ENCODE results near the gene LCT.
"Not testable (repeated sequence)": the region's sequence is repeated elsewhere in the genome, so short reads cannot be mapped to it uniquely, and the experiment has no call there.

Gene LCT

DNA sequence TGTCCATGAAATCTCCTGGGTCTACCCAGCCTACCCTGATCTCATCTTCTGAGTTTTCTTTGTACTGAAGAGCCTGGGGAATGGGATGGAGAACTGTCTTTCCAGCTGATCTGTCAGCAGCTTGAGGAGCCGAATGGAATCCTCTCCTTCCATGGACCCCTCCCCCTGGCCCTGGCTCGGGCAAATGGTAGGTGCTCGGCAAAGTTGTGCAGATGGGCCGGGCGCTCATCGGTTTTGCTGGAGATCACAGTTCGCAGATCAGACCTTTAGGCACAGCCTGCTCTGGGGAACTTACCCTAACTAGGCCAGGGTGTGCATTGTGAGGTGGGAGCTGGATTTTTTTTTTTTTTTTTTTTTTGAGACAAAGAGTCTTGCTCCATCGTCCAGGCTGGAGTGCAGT, 40.4 kb downstream of the LCT start:
- DNase-seq, result no peak

DNA sequence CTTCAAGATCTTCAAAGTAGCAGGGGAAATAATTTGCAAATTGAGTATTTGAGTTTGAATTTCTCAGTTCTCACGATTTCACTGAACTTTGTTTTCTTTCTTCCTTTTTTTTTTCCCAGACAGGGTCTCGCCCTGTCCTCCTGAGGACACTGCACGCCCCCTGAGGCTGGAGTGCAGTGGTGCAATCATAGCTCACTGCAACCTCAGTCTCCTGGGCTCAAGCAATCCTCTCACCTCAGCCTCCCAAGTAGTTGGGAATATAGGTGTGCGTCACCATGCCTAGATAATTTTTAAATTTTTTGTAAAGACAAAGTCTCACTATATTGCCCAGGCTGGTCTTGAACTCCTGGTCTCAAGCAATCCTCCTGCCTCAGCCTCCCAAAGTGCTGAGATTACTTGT, 41.3 kb downstream of the LCT start:
- not testable (repeated sequence) for DNase-seq

DNA sequence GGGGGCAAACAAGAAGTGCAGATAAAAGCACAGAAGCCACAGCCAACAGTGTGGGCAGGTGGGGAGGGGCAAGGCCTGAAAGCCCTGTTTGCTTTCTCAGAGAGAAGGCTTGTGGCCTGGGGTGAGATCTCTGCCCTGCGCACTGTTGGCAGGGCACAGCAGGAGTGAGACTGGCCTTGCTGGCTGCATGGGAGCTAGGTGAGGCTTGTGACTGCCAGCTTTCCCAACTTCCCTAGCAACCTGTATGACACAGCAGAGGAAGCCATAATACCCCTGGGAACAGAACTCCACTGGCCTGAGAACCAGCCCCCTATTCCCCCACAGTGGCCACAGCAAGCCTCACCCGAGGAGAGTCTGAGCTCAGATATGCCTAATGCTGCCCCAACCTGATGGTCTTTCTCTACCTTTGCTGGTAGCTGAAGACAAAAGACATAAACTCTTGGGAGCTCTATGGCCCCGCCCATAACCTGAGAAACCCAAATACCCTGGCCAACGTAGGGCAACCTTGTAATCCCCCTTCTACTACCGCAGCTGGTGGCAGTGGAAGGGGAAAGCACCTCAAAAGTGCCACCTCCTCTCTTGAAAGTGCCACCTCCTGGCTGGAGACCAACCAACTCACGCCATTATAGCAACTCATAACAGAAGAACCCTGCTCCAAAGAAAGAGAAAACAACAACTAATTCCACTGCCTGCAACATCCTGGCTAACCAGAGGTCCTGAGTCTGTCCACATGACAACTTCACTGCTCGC, 44.4 kb downstream of the LCT start:
- no peak for DNase-seq

DNA sequence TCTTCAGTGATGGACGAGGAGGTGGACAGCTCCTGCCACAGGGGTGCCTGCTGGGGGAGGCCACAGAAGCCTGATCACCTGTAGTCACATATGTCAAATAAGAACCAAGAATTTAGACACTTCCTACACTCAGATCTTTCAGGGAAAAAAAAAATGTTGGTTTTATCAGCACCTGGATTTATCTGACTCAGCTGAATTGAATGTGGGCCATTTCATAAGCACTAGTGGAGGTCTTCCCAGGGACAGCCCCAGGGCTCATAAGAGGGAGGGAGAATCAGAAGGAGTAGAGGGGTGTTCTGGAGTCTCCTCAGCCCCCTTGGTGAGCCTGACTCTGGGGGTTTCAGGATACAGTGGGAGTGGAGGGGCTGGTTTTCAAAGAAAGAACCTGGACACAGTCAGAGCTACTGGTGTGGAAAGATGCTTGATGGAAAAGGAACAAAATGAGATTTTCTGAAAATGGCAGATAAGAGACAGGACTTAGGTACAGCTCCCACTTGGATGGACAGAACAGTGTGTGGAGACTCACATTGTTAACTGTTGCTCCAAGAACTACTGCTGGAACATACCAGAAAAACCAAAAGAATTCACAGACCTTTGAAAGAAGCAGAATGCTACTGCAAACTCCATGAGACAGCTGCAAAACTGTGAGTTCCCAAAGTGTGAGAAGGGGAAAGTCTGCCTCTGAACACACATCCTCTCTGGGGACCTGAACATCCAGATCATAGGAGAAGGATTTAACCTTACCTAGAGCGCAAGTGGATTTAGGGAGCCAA, 45.4 kb downstream of the LCT start:
- DNase-seq, result no peak

DNA sequence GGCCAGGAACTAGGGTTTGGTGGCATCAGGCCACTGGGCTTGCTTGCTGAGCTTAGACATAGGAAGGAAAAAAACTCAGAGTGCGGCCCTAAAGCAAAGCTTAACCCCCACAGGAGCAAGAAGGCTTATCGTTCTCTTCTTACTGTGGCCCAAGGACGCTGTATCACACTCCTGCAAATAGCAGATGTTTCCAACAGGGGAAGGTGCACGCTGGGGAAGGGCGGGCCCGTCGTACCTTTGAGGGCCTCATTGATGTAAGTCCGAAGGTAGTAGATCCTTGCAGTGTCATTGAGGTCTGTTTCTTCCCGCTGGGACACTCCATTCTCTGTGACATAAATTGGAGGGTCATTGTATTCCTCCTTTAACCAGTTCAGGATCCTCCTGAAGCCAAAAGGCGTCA, 46.6 kb downstream of the LCT start:
- no peak for DNase-seq

DNA sequence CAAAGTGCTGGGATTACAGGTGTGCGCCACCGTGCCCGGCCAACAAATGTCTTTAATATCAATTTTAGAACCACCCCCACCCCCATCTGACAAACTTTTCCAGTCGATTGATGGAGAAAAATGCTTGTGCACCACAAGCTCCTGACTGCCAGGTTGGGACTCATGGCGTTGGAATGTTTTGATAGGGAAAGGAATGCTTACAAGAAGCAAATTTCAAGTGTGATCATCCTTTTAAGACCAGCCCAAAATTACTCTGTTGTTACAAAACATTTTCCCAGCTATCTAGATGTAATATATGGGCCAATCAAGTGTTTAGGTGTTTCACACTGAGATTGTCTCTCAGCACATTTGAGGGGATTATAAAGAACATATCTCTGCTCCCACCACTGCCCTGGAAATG, 50.2 kb downstream of the LCT start:
- no peak for DNase-seq

DNA sequence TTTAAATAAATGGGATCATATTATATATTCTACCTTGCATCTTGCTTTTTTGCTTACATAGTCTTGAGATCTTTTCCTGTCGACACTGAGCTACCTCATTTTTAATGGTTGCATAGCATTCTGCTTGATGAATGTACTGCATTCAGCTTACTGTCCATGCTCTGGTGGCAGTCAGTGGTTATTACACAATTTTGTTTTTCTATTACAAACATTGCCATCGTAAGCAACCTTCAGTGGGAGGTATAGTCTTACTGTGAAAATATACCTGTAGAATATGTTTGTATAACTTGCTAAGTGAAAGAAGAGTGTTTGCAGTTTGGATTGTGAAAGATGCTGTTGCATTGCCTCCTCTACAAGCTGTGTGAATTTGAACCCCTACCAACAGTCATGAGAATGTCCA, 52.0 kb downstream of the LCT start:
- DNase-seq, result no peak

DNA sequence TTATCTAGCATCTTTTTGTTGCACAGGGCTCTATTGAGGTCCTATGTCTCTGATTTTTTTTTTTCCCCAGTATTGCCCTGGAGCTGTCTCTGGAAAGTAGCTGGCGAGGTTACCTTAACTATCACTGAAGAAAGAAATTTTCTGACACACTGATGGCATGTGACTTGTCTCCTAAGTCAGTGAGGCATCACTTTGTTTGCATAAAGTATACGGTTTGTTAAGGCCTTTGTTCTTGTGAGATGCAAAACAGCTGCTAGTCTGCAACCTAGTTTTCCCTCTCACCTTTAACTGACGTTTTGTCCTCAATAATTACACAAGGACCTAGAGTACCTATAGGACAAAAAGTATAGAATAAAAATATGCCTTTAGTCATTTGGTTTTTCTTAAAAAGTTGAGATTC, 53.5 kb downstream of the LCT start:
- DNase-seq, result no peak

DNA sequence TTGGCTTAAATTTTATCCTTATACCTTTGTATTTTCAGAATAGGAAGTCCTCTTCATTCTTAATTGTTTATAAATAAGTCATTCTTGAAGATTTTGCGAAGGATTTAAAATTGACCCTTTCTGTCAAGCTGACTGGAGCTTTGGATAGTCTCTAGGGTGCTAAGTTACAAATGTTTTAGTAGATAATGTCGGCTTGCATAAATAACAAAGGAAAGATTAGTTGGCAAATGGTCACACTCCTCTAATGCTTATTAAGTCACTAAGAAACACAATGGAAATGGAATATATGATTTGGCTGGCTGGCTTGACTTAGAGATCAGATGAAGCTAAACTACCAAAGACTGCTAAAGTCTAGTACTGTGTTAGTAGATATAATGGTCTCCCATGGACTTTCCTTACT, 54.8 kb downstream of the LCT start:
- DNase-seq, result no peak

DNA sequence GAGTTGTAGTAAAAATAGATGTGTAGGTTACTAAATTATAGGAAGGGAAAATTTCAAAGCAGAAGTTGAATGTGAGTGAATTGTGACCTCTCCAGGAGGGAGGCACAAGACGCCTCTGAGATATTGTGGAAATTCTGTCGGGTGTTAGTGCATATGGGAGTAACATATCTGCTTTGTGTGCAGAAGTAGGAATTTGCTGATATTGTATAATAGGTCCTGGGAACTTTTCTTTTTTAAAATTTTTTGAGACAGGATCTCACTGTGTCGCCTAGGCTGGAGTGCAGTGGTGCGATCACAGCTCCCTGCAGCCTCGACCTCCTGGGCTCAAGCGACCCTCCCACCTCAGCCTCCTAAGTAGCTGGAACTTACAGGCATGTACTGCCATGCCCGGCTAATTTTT, 60.6 kb downstream of the LCT start:
- DNase-seq, result no peak

DNA sequence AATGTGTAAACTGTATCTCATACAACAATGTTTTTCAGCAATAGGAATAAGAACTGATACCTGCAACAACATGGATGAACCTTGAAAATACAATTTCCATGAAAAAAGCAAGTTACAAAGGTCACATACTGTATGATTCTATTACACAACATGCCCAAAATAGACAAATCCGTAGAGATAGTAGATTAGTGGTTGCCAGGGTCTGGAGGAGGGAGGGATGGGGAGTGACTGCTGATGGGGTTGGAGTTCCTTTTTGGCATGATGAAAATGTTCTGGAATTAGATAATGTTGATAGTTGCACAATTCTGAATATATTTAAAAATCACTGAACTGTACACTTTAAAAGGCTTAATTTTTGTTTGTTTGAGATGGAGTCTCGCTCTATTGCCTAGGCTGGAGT, 61.6 kb downstream of the LCT start:
- no peak for DNase-seq

DNA sequence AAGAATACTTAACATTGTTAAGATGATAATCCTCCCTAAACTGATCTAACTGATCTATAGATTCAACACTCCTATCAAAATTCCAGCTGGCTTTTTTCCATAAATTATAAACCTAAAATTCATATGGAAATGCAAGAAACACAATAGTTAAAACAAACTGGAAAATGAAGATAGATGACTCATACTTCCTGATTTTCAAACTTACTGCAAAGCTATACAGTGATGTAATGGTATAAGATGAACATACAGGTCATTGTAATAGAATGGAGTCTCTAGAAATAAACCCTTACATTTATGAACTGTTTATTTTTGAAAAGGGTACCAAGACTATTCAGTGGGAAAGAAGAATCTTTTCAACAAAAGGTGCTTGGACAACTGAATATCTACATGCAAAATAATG, 63.1 kb downstream of the LCT start:
- no peak for DNase-seq

DNA sequence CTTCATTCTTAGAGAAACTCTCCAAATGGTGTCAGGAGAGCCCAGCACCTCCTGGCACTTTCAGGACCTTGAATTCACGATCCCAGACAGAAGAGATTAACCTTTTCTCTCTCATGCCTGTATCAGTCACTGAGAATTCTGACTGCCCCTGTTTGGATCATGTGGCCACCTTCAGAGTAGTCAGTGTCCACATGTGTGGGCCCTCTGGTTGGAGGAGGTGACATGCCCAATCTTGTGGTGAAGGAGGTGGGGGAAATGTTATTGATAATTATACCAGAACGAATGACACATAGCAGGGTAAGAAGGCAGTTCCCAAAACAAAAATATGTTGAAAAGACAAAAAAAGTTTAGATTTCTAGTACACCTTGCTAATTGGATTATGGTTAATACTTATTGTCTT, 63.7 kb downstream of the LCT start:
- no peak for DNase-seq

DNA sequence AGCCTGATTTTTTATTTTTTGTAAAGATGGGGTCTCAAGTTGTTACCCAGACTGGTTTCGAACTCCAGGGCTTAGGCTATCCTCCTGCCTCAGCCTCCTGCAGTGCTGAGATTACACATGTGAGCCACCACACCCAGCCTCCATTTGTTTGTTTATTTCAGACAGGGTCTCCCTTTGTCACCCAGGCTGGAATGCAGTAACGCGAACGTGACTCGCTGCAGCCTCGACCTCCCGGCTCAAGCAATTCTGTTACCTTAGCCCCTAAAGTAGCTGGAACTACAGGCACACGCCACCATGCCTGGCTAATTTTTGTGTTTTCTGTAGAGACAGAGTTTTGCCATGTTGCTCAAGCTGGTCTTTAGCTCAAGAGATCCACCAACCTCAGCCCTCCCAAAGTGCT, 68.1 kb downstream of the LCT start:
- DNase-seq, result no peak

DNA sequence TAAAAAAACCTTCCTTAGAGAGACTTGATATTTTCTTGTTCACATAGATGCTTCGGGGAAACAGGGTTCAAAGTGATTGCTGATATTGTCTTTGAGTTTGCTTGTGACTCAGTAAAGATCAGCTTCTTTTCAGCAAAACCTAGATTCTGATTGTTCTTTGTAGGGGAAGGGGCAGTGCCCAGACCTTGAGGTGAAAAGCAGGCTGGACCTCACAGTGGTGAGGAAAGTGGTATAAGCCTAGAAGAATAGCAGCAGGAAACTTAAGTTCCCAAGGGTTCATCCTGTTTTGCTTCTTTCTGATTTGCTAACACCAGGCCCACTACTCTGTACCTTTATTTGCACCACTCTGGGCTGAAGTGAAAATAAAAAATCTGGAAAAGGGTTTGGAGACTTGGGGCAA, 74.5 kb downstream of the LCT start:
- DNase-seq, result no peak

DNA sequence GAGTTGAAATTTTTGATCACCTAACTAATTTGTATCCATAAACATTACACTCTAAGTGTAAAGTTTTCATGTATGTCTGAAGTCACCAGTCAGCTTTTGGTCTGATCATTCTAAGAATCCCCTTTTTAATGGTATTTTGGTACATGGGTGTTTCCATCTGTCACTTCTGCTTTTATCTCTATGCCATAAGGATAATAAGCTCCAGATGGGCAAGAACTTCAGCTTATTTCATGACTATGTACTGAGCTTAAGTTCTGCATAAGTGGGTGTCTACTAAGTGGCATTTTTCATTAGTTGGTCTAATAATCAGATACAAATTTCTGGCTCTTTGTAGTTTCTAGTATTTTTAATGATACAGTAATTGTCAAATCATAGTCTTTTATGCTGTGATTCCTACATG, 75.0 kb downstream of the LCT start:
- no peak for DNase-seq

DNA sequence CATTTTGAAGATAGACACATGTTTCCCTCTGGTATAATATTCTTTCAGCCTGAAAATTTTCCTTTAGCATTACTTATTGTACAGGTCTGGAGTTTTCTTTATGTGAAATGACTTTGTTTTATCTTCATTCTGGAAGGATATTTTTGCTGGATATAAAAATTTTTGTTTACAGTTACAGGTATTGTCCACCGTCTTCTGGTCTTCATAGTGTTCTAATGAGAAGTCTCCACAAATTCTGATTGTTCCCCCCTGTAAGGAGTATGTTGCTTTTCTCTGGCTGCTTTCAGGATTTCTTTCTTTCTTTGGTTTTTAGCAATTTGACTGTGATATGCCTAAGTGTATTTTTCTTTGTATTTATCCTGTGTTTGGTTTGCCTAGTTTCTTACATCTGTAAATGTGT, 80.3 kb downstream of the LCT start:
- no peak for DNase-seq

DNA sequence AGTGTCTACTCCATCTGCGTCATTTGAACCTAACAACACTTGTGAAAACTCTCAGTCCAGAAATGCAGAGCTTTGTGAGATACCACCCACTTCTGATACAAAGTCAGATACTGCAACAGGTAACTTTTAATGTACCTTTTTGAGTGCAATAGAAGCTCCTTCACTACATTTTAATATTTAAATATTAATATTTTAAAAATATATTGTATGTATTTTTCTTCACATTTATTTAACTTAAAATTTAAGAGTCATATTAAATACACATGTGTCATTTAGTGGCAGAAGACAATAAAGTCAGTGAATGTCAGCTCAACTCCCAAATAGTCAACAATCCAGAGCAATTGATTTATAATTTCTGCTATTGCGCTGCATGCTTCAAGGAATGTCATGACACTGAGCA, 81.4 kb downstream of the LCT start:
- no peak for DNase-seq

DNA sequence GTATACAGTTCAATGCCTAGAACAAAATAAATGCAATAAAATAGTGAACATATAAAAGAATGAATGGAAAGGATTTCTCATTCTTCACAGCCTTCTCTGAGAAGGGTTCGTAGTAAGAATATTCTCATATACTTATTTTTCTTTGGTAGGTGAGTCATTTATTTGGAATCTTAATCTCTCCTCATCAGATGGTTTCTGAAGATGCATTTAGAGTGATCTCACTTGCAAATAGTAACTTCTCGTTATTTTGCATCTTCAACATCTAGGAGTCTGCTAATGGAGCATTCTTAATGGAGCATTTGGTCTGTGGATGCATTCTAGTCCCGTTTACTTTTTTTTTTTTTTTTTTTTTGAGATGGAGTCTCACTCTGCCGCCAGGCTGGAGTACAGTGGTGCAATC, 91.4 kb downstream of the LCT start:
- DNase-seq, result no peak

DNA sequence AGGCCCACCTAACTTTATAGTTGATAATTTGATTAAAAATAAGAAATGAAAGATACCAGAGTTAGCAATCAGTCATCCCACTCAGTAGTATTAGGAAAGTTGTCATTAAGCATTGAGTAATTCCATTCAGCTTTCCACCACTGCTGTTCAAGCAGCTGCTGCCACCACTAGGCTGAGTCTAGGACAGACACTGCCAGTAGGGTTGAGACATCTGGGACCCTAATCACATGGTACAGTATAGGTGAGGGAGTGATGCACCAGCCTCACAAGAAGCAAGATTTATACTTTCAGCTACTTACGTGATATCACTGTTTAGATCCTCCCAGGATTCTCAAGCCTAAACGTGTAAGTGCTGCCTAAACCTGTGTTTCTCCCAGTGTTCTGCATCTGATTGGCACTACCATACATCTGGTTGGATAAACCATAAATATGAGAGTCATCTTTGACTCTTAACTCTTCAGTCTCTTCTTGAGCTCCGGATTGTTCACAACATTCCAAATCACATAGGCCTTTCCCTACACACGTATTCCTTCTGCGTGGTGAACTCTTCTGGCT, 92.1 kb downstream of the LCT start:
- no peak for DNase-seq

DNA sequence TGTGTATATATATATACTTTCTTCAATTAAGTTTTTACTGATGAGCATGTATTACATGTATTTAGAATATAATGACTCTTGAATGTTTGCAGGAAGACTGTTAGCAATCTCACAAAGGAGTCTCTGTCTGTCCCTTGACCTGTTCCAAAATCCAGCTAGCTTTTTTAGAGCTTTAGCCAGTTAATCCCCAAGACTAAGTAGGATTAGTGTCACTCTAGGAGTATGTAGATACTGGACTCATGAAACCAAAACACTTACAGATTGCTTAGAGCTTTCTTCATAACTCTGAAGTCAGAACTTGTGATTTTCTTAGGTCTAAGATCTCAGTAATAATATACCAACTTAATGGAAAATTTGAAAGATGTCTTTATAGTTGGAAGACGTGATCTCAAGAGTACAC, 93.1 kb downstream of the LCT start:
- DNase-seq, result no peak

DNA sequence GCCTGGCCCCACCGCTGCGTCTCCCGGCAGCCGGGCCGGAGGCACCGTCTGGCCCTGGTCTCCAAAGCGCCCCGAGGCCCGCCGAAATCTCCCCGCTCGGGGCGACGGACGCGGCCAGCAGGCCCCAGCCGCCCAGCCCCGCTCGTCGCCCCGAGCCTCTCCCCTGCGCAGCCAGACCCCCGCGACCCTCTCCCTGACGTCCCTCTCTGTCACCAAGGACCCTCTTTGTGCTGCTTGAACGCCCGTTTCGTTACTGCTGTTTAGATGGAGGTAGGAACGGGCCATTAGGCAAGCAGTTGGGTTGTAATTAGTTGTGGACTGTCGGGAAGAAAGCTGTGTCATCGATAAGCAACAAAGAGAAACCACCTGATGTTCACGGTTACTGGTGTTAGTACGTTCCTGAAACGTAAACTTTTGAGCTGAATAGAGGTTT, 94.6 kb downstream of the LCT start:
- peak; percentile 62 for DNase-seq

DNA sequence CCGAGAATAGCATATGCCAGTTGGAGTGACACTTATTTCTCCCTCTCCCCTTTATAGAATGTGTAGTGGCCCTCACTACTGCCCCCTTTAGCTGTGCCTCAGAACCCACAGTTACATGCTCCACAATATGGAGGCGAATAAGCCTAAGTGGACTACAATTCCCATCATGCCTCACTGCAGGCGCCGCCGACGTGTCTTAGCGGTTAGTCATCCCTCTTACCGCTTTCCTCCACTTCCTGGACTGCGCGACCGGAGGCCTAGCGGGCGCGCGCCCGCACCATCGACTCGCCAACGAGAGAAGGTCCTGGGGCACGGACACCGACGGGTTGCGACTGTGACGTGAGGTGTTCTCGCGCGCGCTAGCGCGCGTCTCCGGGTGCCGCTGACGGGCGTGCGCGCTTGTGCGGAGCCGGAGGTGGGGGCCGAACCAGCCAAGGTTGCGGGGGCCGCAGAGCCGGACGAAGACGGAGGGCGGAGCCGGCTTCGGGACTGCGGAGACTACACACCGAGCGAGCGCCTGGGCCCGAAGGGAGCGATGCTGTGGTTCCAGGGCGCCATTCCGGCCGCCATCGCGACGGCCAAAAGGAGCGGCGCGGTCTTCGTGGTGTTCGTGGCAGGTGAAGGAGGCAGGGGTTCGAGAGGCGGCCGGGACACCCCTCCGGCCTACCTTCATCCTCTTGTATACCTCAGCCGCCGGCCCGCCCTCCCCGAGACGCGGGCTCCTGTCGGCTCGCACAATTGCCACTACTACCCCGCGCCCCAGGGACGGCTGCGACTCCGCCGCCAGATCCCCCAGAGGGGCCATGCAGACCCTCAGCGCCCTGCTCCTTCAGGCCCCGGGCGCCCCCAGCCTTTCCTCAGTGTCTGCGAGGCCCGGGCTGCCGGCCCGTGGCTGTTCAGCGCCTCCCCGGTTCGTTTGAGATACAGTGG, 95.3 kb downstream of the LCT start, which contains the start of gene UBXN4:
Gene UBXN4 (plus strand): TSS at position 461 of the 930 bp plus-strand sequence. CDS start 75 bp downstream, at position 536.
- DNase-seq, result peak; percentile 95

Data from NCI-H510A treated with DMSO at 0.1 percent for 48 hours (cell line).